PFSK-1 (cell line): ENCODE results near the gene CHST10.

Source experiments
- FOXP2 ChIP-seq: optimal IDR thresholded peaks from 2 replicates; pipeline ENCODE3; 2011; ENCODE audit warnings: borderline replicate concordance, control low read depth, inconsistent platforms; ENCODE audit not compliant: insufficient read depth; ENCODE audit errors: extremely low read length, extremely low read depth
- POLR2AphosphoS5 ChIP-seq: IDR thresholded peaks from 2 replicates; pipeline ENCODE4 v1.6.1; 2012; ENCODE audit warnings: low read depth, mild to moderate bottlenecking, control low read depth, low read length, moderate library complexity
- SIN3A ChIP-seq: IDR thresholded peaks from 2 replicates; pipeline ENCODE4 v1.6.1; 2012; ENCODE audit warnings: mild to moderate bottlenecking, low read length, moderate library complexity, borderline replicate concordance; ENCODE audit not compliant: insufficient read depth
- TAF1 ChIP-seq: IDR thresholded peaks from 2 replicates; pipeline ENCODE4 v1.6.1; 2012; ENCODE audit warnings: low read length, control low read depth, borderline replicate concordance; ENCODE audit not compliant: insufficient read depth
- TF ChIP-seq, protein P1 (sequence below), 2 experiments: IDR thresholded peaks; 2 replicates each; pipeline versions ENCODE4 v1.6.1 to v1.8.0; 2011 to 2012; ENCODE audit warnings: low read depth in 2 of 2, low read length in 2 of 2, control low read depth in 1 of 2, inconsistent platforms in 1 of 2, mild to moderate bottlenecking in 1 of 2, moderate library complexity in 1 of 2; ENCODE audit not compliant: insufficient read depth in 1 of 2

The CHST10 gene

DNA sequence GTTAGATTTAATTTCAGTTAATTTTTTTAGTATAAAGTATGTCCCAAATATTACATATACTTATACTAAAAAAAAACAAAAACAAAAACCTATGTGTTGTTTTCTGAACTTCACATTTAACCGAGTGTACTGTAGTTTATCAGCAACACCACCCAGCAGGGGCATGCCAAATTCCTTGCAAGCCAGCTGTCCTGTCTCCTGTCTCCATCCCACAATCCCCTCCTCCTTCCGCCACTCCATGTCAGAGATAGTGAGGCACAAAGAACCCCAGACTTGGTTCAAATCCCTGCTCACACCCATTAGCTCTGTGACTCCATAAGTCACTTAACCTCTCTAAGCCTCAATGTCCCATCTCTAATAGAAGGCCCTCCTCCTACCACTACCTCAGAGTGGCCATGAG, 9.4 kb downstream of the CHST10 start:
- no peak for TF ChIP-seq FOXP2
- no peak for TF ChIP-seq POLR2AphosphoS5
- no peak for TF ChIP-seq SIN3A
- TF ChIP-seq TAF1 = no peak
- TF ChIP-seq, protein P1, sequence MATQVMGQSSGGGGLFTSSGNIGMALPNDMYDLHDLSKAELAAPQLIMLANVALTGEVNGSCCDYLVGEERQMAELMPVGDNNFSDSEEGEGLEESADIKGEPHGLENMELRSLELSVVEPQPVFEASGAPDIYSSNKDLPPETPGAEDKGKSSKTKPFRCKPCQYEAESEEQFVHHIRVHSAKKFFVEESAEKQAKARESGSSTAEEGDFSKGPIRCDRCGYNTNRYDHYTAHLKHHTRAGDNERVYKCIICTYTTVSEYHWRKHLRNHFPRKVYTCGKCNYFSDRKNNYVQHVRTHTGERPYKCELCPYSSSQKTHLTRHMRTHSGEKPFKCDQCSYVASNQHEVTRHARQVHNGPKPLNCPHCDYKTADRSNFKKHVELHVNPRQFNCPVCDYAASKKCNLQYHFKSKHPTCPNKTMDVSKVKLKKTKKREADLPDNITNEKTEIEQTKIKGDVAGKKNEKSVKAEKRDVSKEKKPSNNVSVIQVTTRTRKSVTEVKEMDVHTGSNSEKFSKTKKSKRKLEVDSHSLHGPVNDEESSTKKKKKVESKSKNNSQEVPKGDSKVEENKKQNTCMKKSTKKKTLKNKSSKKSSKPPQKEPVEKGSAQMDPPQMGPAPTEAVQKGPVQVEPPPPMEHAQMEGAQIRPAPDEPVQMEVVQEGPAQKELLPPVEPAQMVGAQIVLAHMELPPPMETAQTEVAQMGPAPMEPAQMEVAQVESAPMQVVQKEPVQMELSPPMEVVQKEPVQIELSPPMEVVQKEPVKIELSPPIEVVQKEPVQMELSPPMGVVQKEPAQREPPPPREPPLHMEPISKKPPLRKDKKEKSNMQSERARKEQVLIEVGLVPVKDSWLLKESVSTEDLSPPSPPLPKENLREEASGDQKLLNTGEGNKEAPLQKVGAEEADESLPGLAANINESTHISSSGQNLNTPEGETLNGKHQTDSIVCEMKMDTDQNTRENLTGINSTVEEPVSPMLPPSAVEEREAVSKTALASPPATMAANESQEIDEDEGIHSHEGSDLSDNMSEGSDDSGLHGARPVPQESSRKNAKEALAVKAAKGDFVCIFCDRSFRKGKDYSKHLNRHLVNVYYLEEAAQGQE (IDR thresholded peaks at IDR 0.05; ENCODE audit: insufficient read depth in 1 of 2, low read depth in 2 of 2, low read length in 2 of 2) = no peak

DNA sequence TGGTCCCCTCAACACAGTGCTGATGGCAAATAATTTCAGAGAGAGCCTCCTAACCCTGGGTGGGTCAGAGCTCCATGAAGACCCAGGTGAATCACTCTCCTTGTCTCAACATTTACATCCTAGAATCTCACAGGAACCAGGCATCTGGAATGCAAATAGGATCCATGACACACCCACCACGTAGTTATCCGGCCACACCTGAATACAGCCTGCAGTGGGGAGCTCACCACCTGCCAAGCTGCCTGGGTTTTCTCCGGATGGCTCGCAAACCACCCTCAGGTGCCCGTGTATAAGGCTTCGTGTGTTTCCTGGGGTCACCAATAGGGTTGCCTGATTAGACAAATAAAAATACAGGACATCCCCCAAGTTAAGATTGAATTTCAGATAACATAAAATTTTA, 9.9 kb downstream of the CHST10 start:
- TF ChIP-seq SIN3A = no peak
- TF ChIP-seq POLR2AphosphoS5 = no peak
- TF ChIP-seq, protein P1 (IDR thresholded peaks at IDR 0.05; ENCODE audit: insufficient read depth in 1 of 2, low read depth in 2 of 2, low read length in 2 of 2) = no peak
- no peak for TF ChIP-seq FOXP2
- TF ChIP-seq TAF1 = no peak

DNA sequence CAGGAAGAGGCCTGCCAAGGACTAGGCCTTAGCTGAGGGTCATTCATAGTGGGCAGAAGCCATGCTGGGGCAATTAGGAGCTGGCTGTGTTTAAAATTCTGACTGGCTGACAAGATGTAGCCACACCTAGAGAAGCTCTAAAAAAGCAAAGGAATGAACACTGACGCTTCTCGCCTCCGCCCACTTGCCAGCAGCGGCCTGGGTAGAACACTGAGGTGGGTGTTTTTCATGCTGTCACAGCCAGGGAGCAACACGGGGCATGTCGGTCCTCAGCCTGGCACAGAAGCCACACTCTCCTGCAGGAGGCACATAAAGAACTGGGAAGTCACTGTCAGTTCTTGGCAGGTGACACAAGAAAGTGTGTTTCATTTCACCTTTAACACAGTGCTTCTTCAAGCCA, 10.4 kb downstream of the CHST10 start:
- TF ChIP-seq POLR2AphosphoS5 = no peak
- TF ChIP-seq FOXP2 = no peak
- no peak for TF ChIP-seq SIN3A
- TF ChIP-seq, protein P1 (IDR thresholded peaks at IDR 0.05; ENCODE audit: insufficient read depth in 1 of 2, low read depth in 2 of 2, low read length in 2 of 2) = no peak
- no peak for TF ChIP-seq TAF1

DNA sequence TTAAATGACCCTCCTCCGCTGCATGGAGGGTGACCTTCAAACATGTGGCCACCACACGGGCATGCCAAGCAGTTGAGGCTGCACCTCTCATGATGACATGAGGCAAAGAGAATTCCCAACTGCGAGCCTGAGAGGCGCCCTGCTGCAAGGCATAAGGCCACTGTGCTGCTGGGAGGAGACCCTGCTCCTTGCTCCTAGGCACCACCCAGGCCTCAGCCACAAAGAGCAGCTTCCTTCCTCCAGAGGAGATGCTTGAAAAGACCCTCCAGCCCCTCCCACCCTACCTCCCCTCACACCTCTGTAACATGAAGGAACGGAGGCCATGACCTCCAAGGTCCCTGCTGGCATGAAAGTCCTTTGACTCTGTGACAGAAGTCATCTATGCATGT, 11.4 kb downstream of the CHST10 start:
- TF ChIP-seq TAF1 = no peak
- TF ChIP-seq SIN3A = no peak
- TF ChIP-seq, protein P1 (IDR thresholded peaks at IDR 0.05; ENCODE audit: insufficient read depth in 1 of 2, low read depth in 2 of 2, low read length in 2 of 2) = no peak
- no peak for TF ChIP-seq POLR2AphosphoS5
- TF ChIP-seq FOXP2 = no peak

DNA sequence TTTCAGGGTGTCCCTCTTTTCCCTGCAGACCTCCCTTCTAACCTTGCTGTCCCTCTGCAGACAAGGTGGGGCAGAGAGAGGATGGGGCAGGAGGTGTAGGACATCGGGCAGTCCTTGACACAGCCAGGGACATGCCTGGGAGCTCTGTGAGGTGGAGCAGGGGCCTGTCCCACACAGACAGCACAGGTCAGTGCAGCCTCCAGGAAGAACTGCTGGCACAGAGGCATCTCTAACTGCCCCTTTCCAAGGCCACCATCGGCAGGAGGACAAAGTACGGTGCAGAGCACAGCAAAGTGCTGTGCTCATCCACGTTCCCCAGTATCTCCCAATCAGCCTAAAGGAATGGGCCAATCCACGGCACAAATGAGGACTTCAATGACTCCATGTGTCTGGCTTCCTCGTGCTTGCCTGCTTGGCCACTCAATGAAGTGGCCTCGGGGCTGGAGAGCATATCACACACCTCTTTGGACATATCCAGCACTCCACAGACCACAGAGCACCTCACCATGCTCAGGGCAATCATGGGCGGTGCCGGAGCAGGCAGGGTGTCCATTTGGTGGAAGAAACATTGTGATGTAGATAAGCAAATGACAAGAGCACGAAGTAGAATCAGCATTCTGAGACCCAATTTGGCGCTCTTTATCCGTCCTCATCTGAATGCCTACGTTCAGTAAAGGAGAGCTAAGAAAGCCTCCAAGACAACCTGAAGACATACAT, 11.9 kb downstream of the CHST10 start:
- TF ChIP-seq FOXP2 (no peak), POLR2AphosphoS5 (no peak), TAF1 (no peak), SIN3A (no peak)
- TF ChIP-seq, protein P1 (IDR thresholded peaks at IDR 0.05; ENCODE audit: insufficient read depth in 1 of 2, low read depth in 2 of 2, low read length in 2 of 2) = no peak
